GM18873 (cell line): ENCODE measurements around the gene CYP3A4.
"Not testable (repeated sequence)": the region's sequence is repeated elsewhere in the genome, so short reads cannot be mapped to it uniquely, and the experiment has no call there.

Experiments used
- ATAC-seq: cut with Tn5 transposase; IDR thresholded peaks from one replicate; pipeline ENCODE4 v1.9.1; 2021; ENCODE audit warnings: mild to moderate bottlenecking, moderate library complexity, moderate number of reproducible peaks; ENCODE audit not compliant: unreplicated experiment, low FRiP score

CYP3A4 gene

GRCh38 chr7:99793443-99793842 lies 9.5 kb upstream of the CYP3A4 start:
- no peak for ATAC-seq

GRCh38 chr7:99792967-99793366 lies 9.0 kb upstream of the CYP3A4 start:
- no peak for ATAC-seq

GRCh38 chr7:99791667-99792369 lies 7.8 kb upstream of the CYP3A4 start:
- ATAC-seq = no peak

- no peak for ATAC-seq
Measured at GRCh38 chr7:99791021-99791420, 7.0 kb upstream of the CYP3A4 start.

- no peak for ATAC-seq
Measured at GRCh38 chr7:99790407-99790806, 6.4 kb upstream of the CYP3A4 start.

GRCh38 chr7:99789441-99790070 lies 5.6 kb upstream of the CYP3A4 start:
- no peak for ATAC-seq

- ATAC-seq = no peak
Measured at GRCh38 chr7:99788554-99788953, 4.6 kb upstream of the CYP3A4 start.

GRCh38 chr7:99786726-99787335 lies 2.8 kb upstream of the CYP3A4 start:
- no peak for ATAC-seq

GRCh38 chr7:99785654-99786053 lies 1.7 kb upstream of the CYP3A4 start:
- ATAC-seq = not testable (repeated sequence)

- ATAC-seq = no peak
Measured at GRCh38 chr7:99782012-99782953, 1.7 kb downstream of the CYP3A4 start.

- ATAC-seq = no peak
Measured at GRCh38 chr7:99780588-99780987, 3.4 kb downstream of the CYP3A4 start.

GRCh38 chr7:99779949-99780348 lies 4.0 kb downstream of the CYP3A4 start:
- no peak for ATAC-seq

GRCh38 chr7:99778880-99779279 lies 5.1 kb downstream of the CYP3A4 start:
- ATAC-seq = no peak

GRCh38 chr7:99773395-99773794 lies 10.6 kb downstream of the CYP3A4 start:
- not testable (repeated sequence) for ATAC-seq

- no peak for ATAC-seq
Measured at GRCh38 chr7:99772565-99772964, 11.4 kb downstream of the CYP3A4 start.

- not testable (repeated sequence) for ATAC-seq
Measured at GRCh38 chr7:99769494-99769893, 14.5 kb downstream of the CYP3A4 start.

GRCh38 chr7:99768471-99768870 lies 15.5 kb downstream of the CYP3A4 start:
- no peak for ATAC-seq

GRCh38 chr7:99767662-99768061 lies 16.3 kb downstream of the CYP3A4 start:
- ATAC-seq = peak; percentile 79

- ATAC-seq = no peak
Measured at GRCh38 chr7:99766484-99767099, 17.4 kb downstream of the CYP3A4 start.

GRCh38 chr7:99764478-99764877 lies 19.5 kb downstream of the CYP3A4 start:
- no peak for ATAC-seq
